Prostate gland (tissue), 2 donors: ENCODE data around the gene DSCAML1.

Experiments used
- CTCF ChIP-seq, 4 experiments: fragments of 200-600 bp in 2 of 4; fragments of 450-650 bp in 2 of 4; sonication (generic) in 2 of 4; IDR thresholded peaks; 1 replicate in 3 of 4; 2 replicates in 1 of 4; pipeline ENCODE4 v1.5.1; 2016 to 2019; ENCODE audit warnings: antibody characterized with exemption in 4 of 4, mild to moderate bottlenecking in 2 of 4, moderate library complexity in 2 of 4
- POLR2A ChIP-seq: fragments of 450-650 bp; IDR thresholded peaks from one replicate; pipeline ENCODE4 v1.6.1; 2016; ENCODE audit warnings: antibody characterized with exemption, mild to moderate bottlenecking
- POLR2AphosphoS5 ChIP-seq: sonication (generic); formaldehyde crosslinking; IDR thresholded peaks from one replicate; pipeline ENCODE4 v1.6.1; 2017; ENCODE audit warnings: antibody characterized with exemption

GRCh38 chr11:117518455-117518854, 278.6 kb downstream of the DSCAML1 start:
- no peak for TF ChIP-seq POLR2AphosphoS5
- no peak for TF ChIP-seq CTCF (IDR thresholded peaks at IDR 0.05)
- no peak for TF ChIP-seq POLR2A
